HG02642 (cell line): ENCODE measurements around the gene XRCC4.

ENCODE experiments used
- ATAC-seq: cut with Tn5 transposase; IDR thresholded peaks from one replicate; pipeline ENCODE4 v1.9.1; 2021; ENCODE audit warnings: mild to moderate bottlenecking; ENCODE audit not compliant: unreplicated experiment, poor library complexity

Gene XRCC4

GRCh38 chr5:83069096-83069799 is 8.1 kb upstream of the XRCC4 start:
- no peak for ATAC-seq

- no peak for ATAC-seq
These were observed 5.9 kb upstream of the XRCC4 start for GRCh38 chr5:83071286-83072051.

- no peak for ATAC-seq
These were observed 4.4 kb upstream of the XRCC4 start for GRCh38 chr5:83072966-83073365.

- ATAC-seq = peak; percentile 13
These were observed 415 bp downstream of the XRCC4 start for GRCh38 chr5:83077662-83078261.

GRCh38 chr5:83082750-83083149 is 5.4 kb downstream of the XRCC4 start:
- ATAC-seq = no peak

GRCh38 chr5:83084336-83084735 is 7.0 kb downstream of the XRCC4 start:
- ATAC-seq = no peak

- ATAC-seq = no peak
These were observed 7.8 kb downstream of the XRCC4 start for GRCh38 chr5:83085106-83085505.

- ATAC-seq = no peak
These were observed 12.8 kb downstream of the XRCC4 start for GRCh38 chr5:83090169-83090568.

- ATAC-seq = no peak
These were observed 15.3 kb downstream of the XRCC4 start for GRCh38 chr5:83092619-83093018.

GRCh38 chr5:83093692-83094091 is 16.3 kb downstream of the XRCC4 start:
- no peak for ATAC-seq

GRCh38 chr5:83095163-83095956 is 18.0 kb downstream of the XRCC4 start:
- ATAC-seq = no peak

- no peak for ATAC-seq
These were observed 18.7 kb downstream of the XRCC4 start for GRCh38 chr5:83095957-83096539.

- ATAC-seq = no peak
These were observed 19.5 kb downstream of the XRCC4 start for GRCh38 chr5:83096660-83097339.

GRCh38 chr5:83097689-83098231 is 20.4 kb downstream of the XRCC4 start:
- peak; percentile 44 for ATAC-seq

GRCh38 chr5:83099001-83099400 is 21.7 kb downstream of the XRCC4 start:
- no peak for ATAC-seq

GRCh38 chr5:83099445-83099844 is 22.1 kb downstream of the XRCC4 start:
- no peak for ATAC-seq

GRCh38 chr5:83101514-83101913 is 24.2 kb downstream of the XRCC4 start:
- ATAC-seq = no peak

- no peak for ATAC-seq
These were observed 25.1 kb downstream of the XRCC4 start for GRCh38 chr5:83102364-83102980.

- no peak for ATAC-seq
These were observed 26.7 kb downstream of the XRCC4 start for GRCh38 chr5:83104021-83104420.
